H1 (cell line): Measurements from ENCODE around the gene PHF13. TPM values are rescaled to one million over a fixed set of nuclear protein-coding genes. Genes with fewer than 3 reads are reported as not detected.

Experiments
- EZH2 ChIP-seq: fragments of 200-600 bp; sonication (generic); IDR thresholded peaks from 2 replicates; pipeline ENCODE4 v1.7.1; 2012; ENCODE audit warnings: low read depth, mild to moderate bottlenecking, moderate library complexity, low read length, inconsistent platforms; ENCODE audit not compliant: severe bottlenecking
- GTF2F1 ChIP-seq: IDR thresholded peaks from 2 replicates; pipeline ENCODE4 v1.6.1; 2012; ENCODE audit warnings: low read depth, low read length, improper control_type of control experiment, borderline replicate concordance
- KDM4A ChIP-seq: IDR thresholded peaks from one replicate; pipeline ENCODE4 v1.7.1; 2012; ENCODE audit warnings: low read depth, mild to moderate bottlenecking, moderate library complexity, low read length, inconsistent platforms; ENCODE audit not compliant: severe bottlenecking
- SRF ChIP-seq: IDR thresholded peaks from 2 replicates; pipeline ENCODE4 v1.6.1; 2011; ENCODE audit warnings: mild to moderate bottlenecking, low read depth, low read length, moderate library complexity
- polyA plus RNA-seq, 7 experiments: library from polyadenylated mRNA; depleted of rRNA in 3 of 7; stranded (reverse) in 5 of 7; unstranded in 2 of 7; fragments of >200 nt in 5 of 7; fragments of 200-250 nt in 2 of 7; gene quantifications; 1 replicate in 5 of 7; 2 replicates in 1 of 7; 4 replicates in 1 of 7; pipeline versions ENCODE4 v1.2.1 to v1.2.3, GENCODE V29; 2011 to 2013; ENCODE audit warnings: missing spikeins in 2 of 7, mixed read lengths in 2 of 7
- total RNA-seq: library from RNA; stranded (reverse); fragmentation: NEBNext Ultra II Directional; extraction: Animal tissue kit (Norgen Biotek cat#: 25700); gene quantifications from 2 replicates; pipeline ENCODE4 v1.2.1, GENCODE V29; 2021
- TF ChIP-seq, protein P1 (sequence below): IDR thresholded peaks from 2 replicates; pipeline ENCODE4 v1.6.1; 2012; ENCODE audit warnings: inconsistent platforms

The PHF13 gene
- total and polyA plus RNA-seq, 2 of the 8 experiments (the other 6 are each of a cell fraction or from before 2014, with no cell fraction given) = 11.7 to 39.6 TPM

DNA sequence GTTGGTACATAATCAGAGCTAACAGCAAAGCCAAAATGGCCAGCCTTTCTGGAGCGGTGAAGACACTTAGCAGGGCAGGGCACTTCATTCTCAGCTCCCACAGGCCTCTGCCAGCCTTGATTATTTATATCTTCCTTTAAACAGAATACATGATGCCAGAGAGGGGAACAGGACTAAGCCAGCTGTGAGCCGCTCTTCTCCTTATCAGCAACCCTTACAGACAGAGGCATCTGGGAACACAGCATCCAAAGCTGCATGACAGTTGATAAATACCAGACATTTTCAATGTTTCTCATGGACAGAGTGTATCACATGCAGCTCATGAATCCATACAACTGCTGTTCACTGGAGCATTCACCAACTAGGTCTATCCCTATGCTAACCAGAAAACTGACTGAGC lies 59.0 kb downstream of the PHF13 start (continued):
- TF ChIP-seq GTF2F1 = no peak
- TF ChIP-seq, protein P1, sequence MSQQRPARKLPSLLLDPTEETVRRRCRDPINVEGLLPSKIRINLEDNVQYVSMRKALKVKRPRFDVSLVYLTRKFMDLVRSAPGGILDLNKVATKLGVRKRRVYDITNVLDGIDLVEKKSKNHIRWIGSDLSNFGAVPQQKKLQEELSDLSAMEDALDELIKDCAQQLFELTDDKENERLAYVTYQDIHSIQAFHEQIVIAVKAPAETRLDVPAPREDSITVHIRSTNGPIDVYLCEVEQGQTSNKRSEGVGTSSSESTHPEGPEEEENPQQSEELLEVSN = no peak
- TF ChIP-seq EZH2 = no peak
- no peak for TF ChIP-seq SRF
- no peak for TF ChIP-seq KDM4A

Other genes with a start within 250 kb of the PHF13 start
- gene ACOT7, start 220.0 kb upstream of the PHF13 start, total RNA-seq = 150 and 151 TPM in 2 replicates
- gene ACOT7, start 220.0 kb upstream of the PHF13 start, polyA plus RNA-seq (2011; rRNA removed) = 214 and 263 TPM in 2 replicates
- gene HES2, start 193.8 kb upstream of the PHF13 start, total RNA-seq = 0.15 and 0.36 TPM in 2 replicates
- 0.53 and 0.86 TPM in 2 replicates for gene HES2, start 193.8 kb upstream of the PHF13 start, polyA plus RNA-seq (2011; rRNA removed)
- gene ESPN, start 189.0 kb upstream of the PHF13 start, total RNA-seq = 14.8 and 16.3 TPM in 2 replicates
- gene ESPN, start 189.0 kb upstream of the PHF13 start, polyA plus RNA-seq (2011; rRNA removed) = 5.2 and 13.4 TPM in 2 replicates
- gene TNFRSF25, start 147.6 kb upstream of the PHF13 start, total RNA-seq = 9.3 and 10.7 TPM in 2 replicates
- 19.5 and 26.1 TPM in 2 replicates for gene TNFRSF25, start 147.6 kb upstream of the PHF13 start, polyA plus RNA-seq (2011; rRNA removed)
- gene PLEKHG5, start 122.1 kb upstream of the PHF13 start, total RNA-seq = 12.5 and 13.8 TPM in 2 replicates
- 10.4 and 16.8 TPM in 2 replicates for gene PLEKHG5, start 122.1 kb upstream of the PHF13 start, polyA plus RNA-seq (2011; rRNA removed)
- 38.1 and 42.9 TPM in 2 replicates for gene NOL9, start 59.2 kb upstream of the PHF13 start, total RNA-seq
- 11.6 and 17.1 TPM in 2 replicates for gene NOL9, start 59.2 kb upstream of the PHF13 start, polyA plus RNA-seq (2011; rRNA removed)
- 0.13 TPM in 1 of 2 replicates, not detected in the other for gene TAS1R1, start 58.4 kb upstream of the PHF13 start, total RNA-seq
- gene TAS1R1, start 58.4 kb upstream of the PHF13 start, polyA plus RNA-seq (2011; rRNA removed) = 0.17 and 0.26 TPM in 2 replicates
- gene ZBTB48, start 33.7 kb upstream of the PHF13 start, total RNA-seq = 21.4 and 28.2 TPM in 2 replicates
- gene ZBTB48, start 33.7 kb upstream of the PHF13 start, polyA plus RNA-seq (2011; rRNA removed) = 28.8 and 35.7 TPM in 2 replicates
- 22.1 and 22.3 TPM in 2 replicates for gene KLHL21, start 10.9 kb upstream of the PHF13 start, total RNA-seq
- 11.9 and 25.4 TPM in 2 replicates for gene KLHL21, start 10.9 kb upstream of the PHF13 start, polyA plus RNA-seq (2011; rRNA removed)
- 12.4 and 15.3 TPM in 2 replicates for gene THAP3, start 11.1 kb downstream of the PHF13 start, total RNA-seq
- 8.2 and 12.9 TPM in 2 replicates for gene THAP3, start 11.1 kb downstream of the PHF13 start, polyA plus RNA-seq (2011; rRNA removed)
- 90.9 and 92.8 TPM in 2 replicates for gene DNAJC11, start 88.1 kb downstream of the PHF13 start, total RNA-seq
- gene DNAJC11, start 88.1 kb downstream of the PHF13 start, polyA plus RNA-seq (2011; rRNA removed) = 43.9 and 64.3 TPM in 2 replicates
- 119 and 131 TPM in 2 replicates for gene CAMTA1, start 171.7 kb downstream of the PHF13 start, total RNA-seq
- gene CAMTA1, start 171.7 kb downstream of the PHF13 start, polyA plus RNA-seq (2011; rRNA removed) = 47.9 and 65.0 TPM in 2 replicates